OCI-LY1 (cell line): ENCODE results near the gene SPRED3.

Experiments used
- EZH2 ChIP-seq: fragments of 200-600 bp; sonication (generic), shearing (Covaris generic); IDR thresholded peaks from 2 replicates; pipeline ENCODE4 v1.8.0; 2017; ENCODE audit warnings: borderline replicate concordance, mixed run types, mild to moderate bottlenecking, antibody characterized with exemption, low read length, moderate library complexity, mixed read lengths
- TF ChIP-seq, protein P1 (sequence below): fragments of 200-600 bp; sonication (generic), shearing (Covaris generic); IDR thresholded peaks from 2 replicates; pipeline ENCODE4 v1.5.1; 2017; ENCODE audit warnings: mild to moderate bottlenecking, antibody characterized with exemption, low read length, moderate library complexity, mixed read lengths

DNA sequence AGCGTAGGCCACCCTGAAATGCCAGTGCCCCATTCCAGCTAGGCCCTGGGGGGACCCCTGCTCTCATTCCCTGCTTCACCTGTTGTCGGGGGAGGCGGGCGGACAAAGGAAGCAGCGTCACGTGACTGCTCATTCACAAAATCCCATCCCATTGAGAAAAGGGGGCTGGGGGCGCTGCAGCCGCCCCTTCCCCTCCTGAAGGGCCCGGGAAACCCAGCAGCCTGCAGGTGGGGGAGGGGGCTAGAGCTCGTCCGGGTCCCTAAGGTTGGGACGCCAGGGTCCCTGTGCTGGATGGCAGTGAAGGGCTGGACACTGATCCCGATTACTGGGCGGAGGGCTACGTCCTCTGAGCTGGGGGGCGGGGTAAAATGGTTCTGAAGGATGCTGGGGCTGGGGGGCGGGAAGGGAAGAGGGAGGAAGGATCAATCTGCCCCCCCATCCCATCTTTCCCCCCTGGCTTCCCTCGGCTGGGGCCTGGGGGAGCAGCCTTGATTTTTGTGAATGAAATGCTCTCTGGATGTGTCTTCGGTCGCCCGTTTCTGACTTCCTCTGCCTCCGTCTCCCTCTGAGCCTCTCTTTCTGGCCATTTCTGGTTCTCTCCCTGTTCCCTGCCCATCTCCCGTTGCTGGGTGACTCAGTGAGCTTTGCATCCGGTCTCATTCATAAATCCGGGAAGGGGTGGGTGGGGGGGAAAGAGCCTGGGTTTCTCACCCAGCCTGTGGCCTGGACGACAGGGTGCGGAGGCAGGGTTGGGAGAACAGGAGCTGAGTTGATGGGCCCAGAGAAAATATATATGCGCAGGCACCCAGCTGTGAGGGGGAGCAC, 816 bp downstream of the SPRED3 start:
- TF ChIP-seq EZH2, result no peak
- TF ChIP-seq, protein P1, sequence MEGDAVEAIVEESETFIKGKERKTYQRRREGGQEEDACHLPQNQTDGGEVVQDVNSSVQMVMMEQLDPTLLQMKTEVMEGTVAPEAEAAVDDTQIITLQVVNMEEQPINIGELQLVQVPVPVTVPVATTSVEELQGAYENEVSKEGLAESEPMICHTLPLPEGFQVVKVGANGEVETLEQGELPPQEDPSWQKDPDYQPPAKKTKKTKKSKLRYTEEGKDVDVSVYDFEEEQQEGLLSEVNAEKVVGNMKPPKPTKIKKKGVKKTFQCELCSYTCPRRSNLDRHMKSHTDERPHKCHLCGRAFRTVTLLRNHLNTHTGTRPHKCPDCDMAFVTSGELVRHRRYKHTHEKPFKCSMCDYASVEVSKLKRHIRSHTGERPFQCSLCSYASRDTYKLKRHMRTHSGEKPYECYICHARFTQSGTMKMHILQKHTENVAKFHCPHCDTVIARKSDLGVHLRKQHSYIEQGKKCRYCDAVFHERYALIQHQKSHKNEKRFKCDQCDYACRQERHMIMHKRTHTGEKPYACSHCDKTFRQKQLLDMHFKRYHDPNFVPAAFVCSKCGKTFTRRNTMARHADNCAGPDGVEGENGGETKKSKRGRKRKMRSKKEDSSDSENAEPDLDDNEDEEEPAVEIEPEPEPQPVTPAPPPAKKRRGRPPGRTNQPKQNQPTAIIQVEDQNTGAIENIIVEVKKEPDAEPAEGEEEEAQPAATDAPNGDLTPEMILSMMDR, result no peak
